Sigmoid colon (tissue), 4 donors: ENCODE measurements around the gene FSTL4.

Source experiments
- CTCF ChIP-seq, 4 experiments: fragments of 450-650 bp in 3 of 4; fragments of 200-600 bp in 1 of 4; IDR thresholded peaks; one replicate each; pipeline ENCODE4 v1.5.1; 2016 to 2019; ENCODE audit warnings: antibody characterized with exemption in 4 of 4, mild to moderate bottlenecking in 3 of 4, moderate library complexity in 2 of 4
- EP300 ChIP-seq, 4 donors: sonication (generic); formaldehyde crosslinking; IDR thresholded peaks; one replicate each; pipeline ENCODE4 v1.6.1; 2017; ENCODE audit warnings: antibody characterized with exemption in 4 of 4

GRCh38 chr5:133521801-133522200, 90.5 kb downstream of the FSTL4 start:
- TF ChIP-seq EP300 (IDR thresholded peaks at IDR 0.05) (no peak), CTCF (IDR thresholded peaks at IDR 0.05) (no peak)
